Activated CD4-positive, CD25-positive, alpha-beta regulatory T cell treated with anti-CD3 and anti-CD28 coated beads, Interleukin-2, amount 50 U/mL, for 72 hours (primary cell): ENCODE measurements around the gene AGL.
"Not testable (repeated sequence)": the region's sequence is repeated elsewhere in the genome, so short reads cannot be mapped to it uniquely, and the experiment has no call there.

Experiments
- DNase-seq: peaks from one replicate; pipeline ENCODE4 v3.0.0; 2021

AGL gene

DNA sequence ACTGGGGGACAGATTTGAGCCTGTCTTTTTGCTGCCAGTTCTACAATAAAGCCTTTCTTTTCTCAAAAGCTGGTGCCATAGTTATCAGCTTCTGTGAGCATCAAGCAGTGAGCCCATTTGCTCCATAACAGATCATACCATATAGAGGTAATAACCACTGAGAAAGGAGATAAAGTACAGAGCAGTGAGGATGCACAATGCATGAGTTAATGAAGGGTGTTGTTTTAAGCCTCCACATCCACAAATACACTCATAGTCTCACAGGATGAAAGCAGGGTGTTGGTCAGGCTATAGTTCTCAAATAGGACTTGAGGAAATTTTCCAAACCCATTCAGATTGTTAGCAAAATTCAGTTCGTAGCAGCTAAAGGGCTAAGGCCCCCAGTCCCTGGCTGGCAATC is 94.0 kb downstream of the AGL start:
- no peak for DNase-seq

DNA sequence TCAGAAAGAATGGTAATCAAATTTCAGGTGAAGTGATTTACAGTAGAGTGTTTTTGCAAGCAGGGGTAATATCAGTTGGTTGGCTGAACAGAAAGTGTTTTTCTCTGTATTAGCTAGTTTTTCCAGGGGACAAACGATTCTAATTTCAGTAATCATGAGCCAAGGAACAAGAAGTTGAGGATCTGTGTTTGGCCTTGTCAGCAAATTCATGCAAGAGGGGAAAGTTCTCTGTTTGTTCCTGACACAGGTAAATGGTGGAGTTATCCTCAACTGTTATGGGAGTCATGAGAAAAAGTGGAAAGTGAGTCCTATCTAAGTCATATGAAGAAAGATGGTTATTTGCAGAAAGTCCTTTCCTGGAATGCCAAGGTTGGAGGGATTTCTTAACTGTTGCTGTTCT is 95.0 kb downstream of the AGL start:
- DNase-seq: no peak

DNA sequence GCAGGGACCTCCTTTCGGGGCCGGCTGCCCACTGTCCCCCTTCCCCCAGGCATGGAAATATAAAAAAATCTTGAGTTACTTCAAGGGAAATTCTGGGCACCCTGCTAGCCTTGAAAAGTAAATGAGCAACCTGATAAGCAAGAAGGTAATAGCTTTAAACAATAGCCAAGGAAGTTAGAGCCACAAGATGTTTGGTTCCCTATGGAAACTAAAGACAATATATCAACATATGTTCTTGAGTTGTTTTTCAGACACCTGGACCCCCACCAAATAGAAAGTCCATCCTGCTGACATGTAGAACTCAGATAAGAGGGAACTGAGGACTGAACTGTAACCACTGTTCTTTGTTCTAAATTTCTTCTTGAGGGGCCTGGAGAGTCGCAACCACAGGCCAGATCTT is 100.3 kb downstream of the AGL start:
- DNase-seq: no peak

DNA sequence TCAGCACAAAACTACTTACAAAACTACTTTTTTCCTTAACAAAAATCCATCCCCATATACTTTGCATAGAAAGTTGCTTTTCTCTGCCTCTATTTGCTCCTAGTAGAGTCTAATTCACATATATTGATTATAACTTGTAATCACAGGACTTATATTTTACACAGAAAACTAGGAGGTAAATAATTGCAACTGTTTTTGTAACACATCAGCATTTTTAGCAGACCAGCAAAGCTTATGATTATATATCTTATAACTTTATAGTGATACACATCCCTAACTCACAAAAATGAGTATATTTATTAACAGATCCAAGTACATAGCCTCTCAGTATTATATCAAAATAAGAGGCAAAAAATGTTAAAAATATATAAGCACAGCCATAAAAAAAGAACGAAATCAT is 102.4 kb downstream of the AGL start:
- no peak for DNase-seq

DNA sequence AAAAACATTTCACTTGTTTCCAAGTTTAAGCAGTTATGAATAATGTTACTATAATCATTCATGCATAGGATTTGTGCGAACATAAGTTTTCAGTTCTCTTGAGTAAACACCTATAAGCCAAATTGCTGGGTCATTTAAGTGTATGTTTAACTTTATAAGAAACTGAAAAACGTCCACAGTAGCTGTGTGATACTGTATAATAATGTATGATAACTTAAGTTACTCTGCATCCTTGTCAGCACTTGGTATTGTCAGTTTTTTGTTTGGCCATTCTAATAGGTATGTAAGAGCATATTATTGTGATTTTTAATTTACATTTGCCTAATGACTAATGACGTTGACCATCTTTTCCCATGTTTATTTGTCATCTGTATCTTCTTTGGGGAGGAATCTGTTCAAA is 105.2 kb downstream of the AGL start:
- DNase-seq: no peak

DNA sequence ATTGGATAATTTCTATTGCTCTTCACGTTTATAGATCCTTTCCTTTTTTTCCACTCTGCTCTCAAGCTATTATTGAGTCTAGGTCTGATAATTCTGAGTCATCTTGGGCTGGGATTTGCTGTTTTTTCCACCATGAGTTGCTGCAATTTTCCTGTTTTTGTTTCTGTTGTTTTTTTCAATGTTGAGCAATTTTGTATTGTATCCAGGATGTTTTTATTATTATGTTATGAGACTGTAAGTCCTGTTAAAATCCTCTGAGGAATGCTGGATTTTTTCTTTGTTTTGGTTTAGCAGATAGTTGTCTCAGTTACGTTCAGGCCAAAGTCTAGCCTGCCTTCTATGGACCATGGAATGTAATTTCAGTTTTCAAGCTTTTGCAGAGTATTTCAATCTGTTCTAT is 106.6 kb downstream of the AGL start:
- no peak for DNase-seq

DNA sequence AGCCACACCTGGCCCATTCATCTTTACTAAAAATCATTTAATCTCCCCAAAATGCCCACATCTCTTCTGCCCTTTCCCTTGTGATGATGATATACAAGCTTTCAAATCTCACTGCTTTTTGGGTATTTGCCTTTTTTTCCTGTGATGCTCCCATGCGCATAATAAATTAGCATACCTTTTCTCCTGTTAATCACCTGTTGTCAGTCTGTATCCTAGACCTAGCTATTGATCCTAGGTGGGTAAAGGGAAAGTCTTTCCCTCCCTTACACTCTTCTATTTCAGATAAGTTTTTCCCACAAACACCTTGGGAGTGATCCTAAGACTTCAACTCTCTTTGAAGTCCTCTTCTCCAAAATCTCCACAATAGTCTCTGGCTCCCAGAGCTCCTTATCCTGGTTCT is 107.7 kb downstream of the AGL start:
- DNase-seq: no peak

DNA sequence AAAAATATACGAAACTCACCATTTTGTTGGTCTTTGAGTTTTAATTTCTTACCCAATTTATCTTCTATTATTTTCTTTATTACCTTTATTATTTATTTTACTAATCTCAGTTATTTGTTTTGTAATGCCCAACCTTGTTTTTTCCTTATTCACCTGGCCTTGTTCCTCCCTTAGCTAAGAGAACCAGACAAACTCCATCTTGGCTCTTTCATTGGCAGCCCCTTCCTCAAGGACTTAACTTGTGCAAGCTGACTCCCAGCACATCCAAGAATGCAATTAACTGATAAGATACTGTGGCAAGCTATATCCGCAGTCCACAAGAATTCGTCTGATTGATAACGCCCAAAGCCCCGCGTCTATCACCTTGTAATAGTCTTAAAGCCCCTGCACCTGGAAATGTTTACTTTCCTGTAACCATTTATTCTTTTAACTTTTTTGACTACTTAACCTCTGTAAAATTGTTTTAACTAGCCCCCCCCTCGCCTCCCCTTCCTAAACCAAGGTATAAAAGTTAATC is 109.1 kb downstream of the AGL start:
- DNase-seq: not testable (repeated sequence)

DNA sequence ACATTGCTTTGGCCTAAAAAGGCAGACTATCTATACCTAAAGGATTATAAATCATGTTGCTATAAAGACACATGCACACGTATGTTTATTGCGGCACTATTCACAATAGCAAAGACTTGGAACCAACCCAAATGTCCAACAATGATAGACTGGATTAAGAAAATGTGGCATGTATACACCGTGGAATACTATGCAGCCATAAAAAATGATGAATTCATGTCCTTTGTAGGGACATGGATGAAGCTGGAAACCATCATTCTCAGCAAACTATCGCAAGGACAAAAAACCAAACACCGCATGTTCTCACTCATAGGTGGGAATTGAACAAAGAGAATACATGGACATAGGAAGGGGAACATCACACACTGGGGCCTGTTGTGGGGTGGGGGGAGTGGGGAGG is 110.1 kb downstream of the AGL start:
- not testable (repeated sequence) for DNase-seq

DNA sequence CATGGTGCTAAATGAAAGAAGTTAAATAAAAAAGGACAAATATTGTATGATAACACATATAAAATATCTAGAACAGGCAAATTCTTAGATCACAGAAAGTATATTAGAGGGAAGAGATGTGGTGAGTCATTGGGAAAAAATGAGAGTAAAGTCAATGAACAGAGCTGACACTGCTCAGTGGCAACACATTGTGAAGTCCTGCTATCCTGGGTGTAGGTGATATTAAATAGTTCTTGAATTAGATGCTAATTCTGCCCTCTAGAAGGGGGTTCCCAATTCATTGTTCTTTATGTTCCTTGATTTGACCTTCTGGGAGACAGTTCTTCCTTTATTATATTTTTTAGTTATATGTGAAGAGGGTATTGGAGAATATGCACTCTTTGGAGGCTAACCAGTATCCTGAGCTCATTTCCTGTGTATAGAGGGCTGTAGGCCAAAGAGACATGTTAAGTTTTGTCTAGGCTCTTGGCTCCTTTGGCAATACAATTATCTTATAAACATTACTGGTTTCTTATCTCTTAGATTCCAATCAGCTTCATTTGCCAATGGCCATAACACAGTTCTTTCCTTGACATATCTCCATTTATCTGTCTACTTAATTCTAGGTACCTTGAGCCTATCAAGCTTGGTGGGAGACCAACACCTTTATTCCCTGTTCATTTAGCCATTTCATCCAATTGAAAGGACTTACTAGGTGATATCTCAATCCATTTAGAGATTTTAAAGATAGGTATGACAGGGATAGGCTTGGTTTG is 113.1 kb downstream of the AGL start:
- no peak for DNase-seq

DNA sequence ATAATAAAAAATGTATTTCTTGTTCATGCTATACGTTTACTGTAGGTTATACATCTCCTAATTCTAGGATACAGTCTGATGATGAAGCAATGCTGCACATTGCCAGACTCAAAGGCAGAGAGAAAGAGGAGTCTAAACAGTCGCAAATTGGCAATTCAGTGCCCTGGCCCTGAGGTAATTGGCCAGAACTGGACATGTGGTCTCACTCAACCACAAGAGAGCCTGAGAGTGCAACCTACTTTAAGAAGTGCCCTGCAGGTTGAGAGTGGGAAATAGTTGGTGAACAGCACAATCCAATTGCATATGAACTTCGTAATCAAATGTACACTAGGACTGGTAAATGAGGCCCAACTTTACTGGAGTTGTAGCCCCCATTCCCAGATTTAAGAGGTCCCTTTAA is 114.6 kb downstream of the AGL start:
- no peak for DNase-seq

DNA sequence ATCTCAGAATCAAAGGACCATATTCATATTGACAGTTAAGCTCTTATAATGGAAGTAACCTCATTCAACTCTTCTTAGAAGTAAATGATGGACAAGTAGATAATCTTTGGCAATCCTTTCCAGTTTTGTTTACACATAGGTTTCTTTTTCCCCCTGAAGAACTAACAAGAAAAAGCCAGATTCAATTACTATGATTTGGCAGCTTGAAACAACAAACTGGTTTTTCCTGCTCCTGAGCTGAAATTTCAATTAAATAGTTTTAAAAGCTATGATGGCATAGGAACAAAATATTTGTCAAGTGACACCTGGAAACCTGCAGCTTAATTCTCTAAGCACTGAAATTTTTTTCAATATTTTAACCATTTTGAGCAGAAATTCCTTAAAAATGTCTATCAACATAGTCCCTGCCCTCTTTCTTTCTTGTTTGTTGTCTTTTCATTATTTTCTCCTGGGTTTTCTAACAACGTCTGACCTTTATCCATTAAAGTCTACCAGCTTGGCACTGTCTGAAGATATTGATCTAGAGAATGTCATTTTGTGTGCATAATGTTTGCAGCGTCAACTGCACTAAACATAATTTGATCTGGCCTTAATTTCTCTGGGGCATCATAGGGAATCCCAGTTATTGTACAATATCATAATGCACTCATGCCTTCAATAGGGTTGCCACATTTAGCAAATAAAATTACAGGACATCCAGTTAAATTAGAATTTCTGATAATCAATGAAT is 115.7 kb downstream of the AGL start:
- no peak for DNase-seq

DNA sequence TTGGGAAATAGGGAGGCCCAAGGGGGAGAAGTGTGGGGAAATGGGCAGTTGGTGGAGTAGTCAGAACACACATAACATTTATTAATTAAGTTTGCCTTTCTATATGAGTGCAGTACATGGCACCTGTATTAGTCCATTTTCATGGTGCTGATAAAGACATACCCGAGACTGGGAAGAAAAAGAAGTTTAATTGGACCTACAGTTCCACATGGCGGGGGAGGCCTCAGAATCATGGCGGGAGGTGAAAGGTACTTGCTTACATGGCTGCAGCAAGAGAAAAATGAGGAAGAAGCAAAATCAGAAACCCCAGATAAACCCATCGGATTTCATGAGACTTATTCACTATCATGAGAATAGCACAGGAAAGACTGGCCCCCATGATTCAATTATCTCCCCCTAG is 118.1 kb downstream of the AGL start:
- no peak for DNase-seq

DNA sequence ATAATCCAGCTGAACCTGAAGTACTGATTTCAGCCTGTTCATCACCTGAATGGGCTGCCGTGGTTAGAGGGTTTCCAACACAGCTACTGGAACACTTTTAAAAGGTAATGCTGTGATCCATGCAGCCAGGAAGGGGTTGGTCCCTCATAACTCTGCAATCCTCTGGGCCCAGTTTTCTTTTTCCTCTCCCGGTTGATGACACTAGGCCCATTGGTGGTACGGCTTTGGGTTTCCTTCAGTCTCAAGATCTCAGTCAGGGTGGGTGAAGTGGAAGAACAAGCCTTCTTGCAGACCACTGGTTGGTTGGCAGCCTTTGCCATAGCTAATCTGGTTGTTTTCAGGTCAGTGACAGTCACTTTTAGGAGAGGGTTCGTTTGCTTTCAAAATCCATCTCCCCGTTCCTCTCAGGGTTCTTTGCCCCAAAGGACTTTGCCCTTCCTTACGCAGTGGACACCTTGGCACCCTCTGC is 119.1 kb downstream of the AGL start:
- DNase-seq: no peak

DNA sequence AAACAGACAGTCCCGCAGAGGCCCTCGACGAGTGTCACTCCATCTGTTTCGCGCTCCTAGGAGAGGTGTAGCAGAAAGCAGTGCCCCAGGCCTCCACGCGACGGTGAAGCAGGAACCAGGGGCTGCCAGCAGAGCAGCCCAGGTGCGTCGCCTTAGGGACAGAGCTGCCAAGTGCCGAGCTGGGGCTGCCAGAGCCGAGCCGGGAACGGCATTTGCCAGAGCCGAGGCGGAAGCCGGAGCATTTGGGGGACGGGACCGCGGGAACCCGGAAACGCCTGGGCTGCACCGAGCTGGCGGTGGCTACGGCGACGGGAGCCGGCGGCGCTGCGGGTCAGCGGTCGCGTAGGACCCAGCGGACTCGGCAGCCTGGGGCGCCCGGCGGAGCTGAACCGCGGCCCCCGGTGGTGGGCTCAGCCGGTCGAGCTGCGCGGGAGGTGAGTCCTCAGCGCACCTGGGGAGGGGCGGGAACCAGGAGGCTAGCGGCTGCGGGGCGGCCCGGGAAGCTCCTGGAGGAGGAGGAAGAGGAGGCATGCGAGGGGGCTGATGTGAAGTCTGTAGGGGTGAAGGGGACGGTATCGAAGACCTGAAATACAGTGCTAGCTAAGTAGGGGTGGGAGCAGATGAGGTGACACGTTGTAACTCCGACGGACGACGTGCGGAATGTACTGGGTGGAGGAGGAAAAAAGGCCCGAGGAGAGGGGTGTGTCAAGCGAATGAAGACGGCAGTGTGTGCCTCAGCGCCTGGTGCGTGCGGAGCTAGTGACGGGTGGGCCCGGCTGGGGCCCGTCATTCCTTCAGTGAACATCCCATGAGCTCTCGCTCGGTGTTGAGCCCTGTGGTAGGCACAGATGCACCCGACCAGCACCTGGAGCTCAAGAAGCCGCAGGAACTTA is 119.8 kb downstream of the AGL start, which contains the start of gene SLC35A3:
TSS of gene SLC35A3 (plus strand) at position 268 of the 893 bp plus-strand sequence. CDS start 23,559 bp downstream, outside the sequence.
- peak; percentile 75 for DNase-seq

DNA sequence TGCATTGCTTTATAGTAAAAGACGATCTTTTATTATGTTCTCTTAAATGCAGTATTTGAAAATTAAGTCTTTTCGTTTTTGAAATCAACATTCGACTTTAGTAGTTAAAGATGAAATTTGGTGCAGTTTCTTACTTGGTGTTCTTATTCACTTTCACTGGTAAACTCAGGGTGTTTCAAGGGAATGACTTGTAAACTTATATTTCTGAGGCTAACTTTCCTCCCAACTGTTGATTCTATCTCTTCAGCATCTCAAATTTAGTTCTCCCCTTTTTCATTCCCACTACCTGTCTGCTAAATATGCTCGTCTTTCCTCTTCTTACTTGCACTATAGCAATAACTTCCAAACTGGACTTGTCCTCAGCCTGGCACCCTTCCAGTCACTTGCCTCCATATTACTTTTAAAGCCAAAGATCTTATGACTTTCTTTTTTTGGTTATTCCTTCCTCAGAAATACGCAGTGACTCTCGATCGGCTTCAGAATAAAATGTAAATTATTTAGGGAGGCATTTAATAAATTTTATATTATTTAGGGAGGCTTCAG is 120.6 kb downstream of the AGL start:
- DNase-seq: no peak

DNA sequence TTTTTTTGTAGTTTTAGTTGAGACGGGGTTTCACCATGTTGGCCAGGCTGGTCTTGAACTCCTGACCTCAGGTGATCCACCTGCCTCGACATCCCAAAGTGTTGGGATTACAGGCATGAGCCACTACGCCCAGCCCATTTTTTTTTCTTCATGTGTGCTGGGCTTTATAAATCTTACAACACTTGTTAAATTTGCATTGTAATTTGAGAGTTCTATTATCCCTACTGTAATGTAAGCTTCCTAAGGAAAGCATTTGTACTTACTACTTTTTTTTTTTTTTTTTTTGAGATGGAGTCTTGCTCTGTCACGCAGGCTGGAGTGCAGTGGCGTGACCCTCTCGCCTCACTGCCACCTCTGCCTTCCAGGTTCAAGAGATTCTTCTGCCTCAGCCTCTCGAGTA is 121.9 kb downstream of the AGL start:
- DNase-seq: not testable (repeated sequence)
